ENCODE data around the gene TBXA2R.

Gene TBXA2R

DNA sequence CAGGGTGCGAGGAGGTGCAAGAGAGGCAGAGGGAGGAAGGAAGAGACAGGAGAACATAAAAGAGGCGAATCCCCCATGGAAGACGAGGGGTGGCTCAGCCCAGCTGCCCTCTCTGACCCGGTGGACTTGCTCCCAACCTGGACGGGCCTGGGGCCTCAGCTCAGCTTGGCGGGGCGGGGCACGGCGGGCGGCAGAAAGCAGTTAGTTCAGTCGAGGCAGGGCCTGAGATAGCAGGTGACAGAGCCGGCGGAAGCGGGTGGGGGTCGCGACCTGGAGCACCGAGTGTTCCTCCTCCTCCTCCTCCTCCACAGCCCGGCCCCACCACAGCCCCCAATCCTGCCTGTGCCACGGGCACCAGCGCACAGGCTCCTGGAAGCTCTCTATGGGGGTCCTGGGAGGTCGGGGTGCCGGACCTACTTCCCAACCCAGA lies 26.9 kb upstream of the TBXA2R start:
- no peak overlapping the region for H3K18ac ChIP-seq (ENCODE audit: low read length)
- no peaks in the 10 kb centered on the region for H3K79me2 ChIP-seq (ENCODE audit: control insufficient read depth, insufficient read depth, low read length, poor library complexity)
- H3K27me3 ChIP-seq (ENCODE audit: insufficient read depth, low read length), result no peaks in the 10 kb centered on the region
- H3K79me1 ChIP-seq (ENCODE audit: low read length), result no peaks in the 10 kb centered on the region
- no peak overlapping the region for H2BK12ac ChIP-seq (ENCODE audit: low read length)
- H2BK5ac ChIP-seq (ENCODE audit: low read depth, low read length, poor library complexity), result no peak overlapping the region
- H3K14ac ChIP-seq (ENCODE audit: low read length), result no peak overlapping the region
- no peak overlapping the region for H3K27ac ChIP-seq (ENCODE audit: low read depth, low read length)
- no peak overlapping the region for H4K12ac ChIP-seq (ENCODE audit: low read depth, low read length)
- H4K8ac ChIP-seq (ENCODE audit: low read depth, low read length), result no peak overlapping the region
- H3K4me3 ChIP-seq (ENCODE audit: low read depth, low read length), result no peak overlapping the region
- H2AFZ ChIP-seq (ENCODE audit: insufficient read depth, low read length, poor library complexity), result no peak overlapping the region
- no CpG with 5 or more reads among the region's 22 CpGs for WGBS (ENCODE audit: extremely low coverage, insufficient coverage, insufficient read length)
- DNase-seq, result no peak
- H3K4ac ChIP-seq (ENCODE audit: low read depth, low read length), result no peak overlapping the region
- H3K4me1 ChIP-seq (ENCODE audit: control insufficient read depth in 1 of 2, insufficient read depth in 2 of 2, low read length in 2 of 2), result no peaks in the 10 kb centered on the region
- no peak overlapping the region for H3K4me2 ChIP-seq (ENCODE audit: low read length)
- H4K91ac ChIP-seq (ENCODE audit: low read depth, low read length), result no peak overlapping the region
- no peak overlapping the region for H3K23ac ChIP-seq (ENCODE audit: low read length)
- H2BK120ac ChIP-seq (ENCODE audit: insufficient read depth, low read length, poor library complexity), result no peak overlapping the region
- H3K9me3 ChIP-seq (ENCODE audit: insufficient read depth, low read depth, low read length), result peaks cover 2% of the 10 kb centered on the region
- H3K36me3 ChIP-seq (ENCODE audit: control insufficient read depth in 1 of 2, insufficient read depth in 2 of 2, low read length in 2 of 2), result peaks cover 59% of the 10 kb centered on the region in 2 experiments
- no peak overlapping the region for H3K9ac ChIP-seq (ENCODE audit: low read length)
- H2AK5ac ChIP-seq (ENCODE audit: low read length), result no peak overlapping the region

DNA sequence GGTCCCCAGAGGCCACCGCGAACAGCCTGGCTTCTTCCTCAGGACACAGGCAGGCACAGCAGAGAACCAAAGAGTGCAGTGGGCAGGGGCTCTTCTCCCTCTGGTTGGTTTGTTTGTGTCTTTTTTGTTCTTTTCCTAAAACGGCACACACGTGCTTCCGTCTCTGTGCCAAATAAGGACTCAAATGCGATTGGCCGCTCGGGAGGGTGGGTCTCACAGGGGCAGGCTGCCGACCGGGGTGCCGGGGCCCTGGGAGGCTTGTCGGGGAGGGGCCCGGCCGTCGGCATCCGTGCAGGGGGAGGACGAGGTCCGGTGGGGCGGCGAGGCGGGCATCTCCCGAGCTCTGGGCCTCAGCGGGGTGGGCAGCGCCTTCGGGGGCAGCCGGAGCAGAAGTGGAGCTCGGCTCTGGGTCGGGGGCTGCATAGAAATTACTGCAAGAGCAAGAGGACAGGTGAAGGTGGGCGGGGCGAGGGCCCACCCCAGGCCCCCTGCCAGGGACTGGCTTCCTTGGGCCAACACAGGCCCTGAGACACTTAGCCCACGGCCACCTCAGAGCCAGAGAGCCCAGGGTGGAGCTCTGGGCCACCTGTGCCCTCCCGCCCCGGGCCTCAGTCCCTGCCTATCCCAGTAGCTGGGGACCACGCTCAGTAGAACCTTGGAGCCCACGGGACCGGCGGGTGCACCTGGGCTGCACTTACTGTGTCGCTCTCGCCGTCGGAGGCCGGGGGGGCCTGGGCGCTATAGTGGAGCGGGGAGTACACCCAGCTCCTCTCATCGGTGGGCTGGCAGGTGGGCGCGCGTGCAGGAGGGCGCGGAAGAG lies 26.3 kb upstream of the TBXA2R start:
- Histone ChIP-seq H3K4me3 (ENCODE audit: low read depth, low read length) (no peak overlapping the region), H4K12ac (ENCODE audit: low read depth, low read length) (no peak overlapping the region), H2AFZ (ENCODE audit: insufficient read depth, low read length, poor library complexity) (no peak overlapping the region), H3K18ac (ENCODE audit: low read length) (no peak overlapping the region), H3K14ac (ENCODE audit: low read length) (no peak overlapping the region), H2BK12ac (ENCODE audit: low read length) (no peak overlapping the region), H4K91ac (ENCODE audit: low read depth, low read length) (no peak overlapping the region), H3K4me2 (ENCODE audit: low read length) (no peak overlapping the region), H3K23ac (ENCODE audit: low read length) (no peak overlapping the region), H3K9ac (ENCODE audit: low read length) (no peak overlapping the region), H3K36me3 (ENCODE audit: control insufficient read depth in 1 of 2, insufficient read depth in 2 of 2, low read length in 2 of 2) (peaks cover 52 to 53% of the 10 kb centered on the region in 2 experiments), H3K27ac (ENCODE audit: low read depth, low read length) (no peak overlapping the region), H2AK5ac (ENCODE audit: low read length) (no peak overlapping the region), H3K9me3 (ENCODE audit: insufficient read depth, low read depth, low read length) (peaks cover 2% of the 10 kb centered on the region), H3K4ac (ENCODE audit: low read depth, low read length) (no peak overlapping the region), H3K4me1 (ENCODE audit: control insufficient read depth in 1 of 2, insufficient read depth in 2 of 2, low read length in 2 of 2) (no peaks in the 10 kb centered on the region), H2BK120ac (ENCODE audit: insufficient read depth, low read length, poor library complexity) (no peak overlapping the region), H3K79me1 (ENCODE audit: low read length) (no peaks in the 10 kb centered on the region), H2BK5ac (ENCODE audit: low read depth, low read length, poor library complexity) (no peak overlapping the region), H3K79me2 (ENCODE audit: control insufficient read depth, insufficient read depth, low read length, poor library complexity) (no peaks in the 10 kb centered on the region), H3K27me3 (ENCODE audit: insufficient read depth, low read length) (no peaks in the 10 kb centered on the region), H4K8ac (ENCODE audit: low read depth, low read length) (no peak overlapping the region)
- no peak for DNase-seq
- no CpG with 5 or more reads among the region's 50 CpGs for WGBS (ENCODE audit: extremely low coverage, insufficient coverage, insufficient read length)

DNA sequence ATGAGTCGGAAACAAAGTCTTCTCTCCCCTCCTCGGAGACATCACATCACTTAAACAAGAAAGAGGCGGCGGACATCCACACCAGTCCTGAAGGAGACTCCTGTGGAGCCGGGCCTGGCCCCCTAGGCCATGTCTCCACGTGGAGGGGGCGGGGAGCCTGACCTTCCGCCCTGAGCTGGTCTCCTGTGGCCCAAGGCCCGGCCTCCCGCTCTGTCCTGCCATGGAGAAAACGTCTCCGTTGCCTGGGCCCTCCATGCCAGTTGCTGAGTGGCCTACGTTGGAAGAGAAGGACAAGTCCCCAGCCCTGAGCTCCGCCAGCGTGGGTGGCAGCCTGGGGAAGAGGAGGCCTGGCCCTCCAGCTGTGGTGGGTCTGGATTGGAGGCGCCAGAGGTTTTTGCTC lies 25.4 kb upstream of the TBXA2R start:
- Histone ChIP-seq H3K18ac (ENCODE audit: low read length) (no peak overlapping the region), H3K9me3 (ENCODE audit: insufficient read depth, low read depth, low read length) (peaks cover 2% of the 10 kb centered on the region), H4K91ac (ENCODE audit: low read depth, low read length) (no peak overlapping the region), H3K23ac (ENCODE audit: low read length) (no peak overlapping the region), H3K4me2 (ENCODE audit: low read length) (no peak overlapping the region), H2BK120ac (ENCODE audit: insufficient read depth, low read length, poor library complexity) (no peak overlapping the region), H3K4ac (ENCODE audit: low read depth, low read length) (no peak overlapping the region), H2AFZ (ENCODE audit: insufficient read depth, low read length, poor library complexity) (no peak overlapping the region), H3K36me3 (ENCODE audit: control insufficient read depth in 1 of 2, insufficient read depth in 2 of 2, low read length in 2 of 2) (peaks cover 45 to 46% of the 10 kb centered on the region in 2 experiments), H3K79me1 (ENCODE audit: low read length) (no peaks in the 10 kb centered on the region), H3K79me2 (ENCODE audit: control insufficient read depth, insufficient read depth, low read length, poor library complexity) (no peaks in the 10 kb centered on the region), H4K12ac (ENCODE audit: low read depth, low read length) (no peak overlapping the region), H3K14ac (ENCODE audit: low read length) (no peak overlapping the region), H3K9ac (ENCODE audit: low read length) (no peak overlapping the region), H2AK5ac (ENCODE audit: low read length) (no peak overlapping the region), H3K27me3 (ENCODE audit: insufficient read depth, low read length) (no peaks in the 10 kb centered on the region), H3K4me3 (ENCODE audit: low read depth, low read length) (no peak overlapping the region), H2BK5ac (ENCODE audit: low read depth, low read length, poor library complexity) (no peak overlapping the region), H3K27ac (ENCODE audit: low read depth, low read length) (no peak overlapping the region), H2BK12ac (ENCODE audit: low read length) (no peak overlapping the region), H4K8ac (ENCODE audit: low read depth, low read length) (no peak overlapping the region), H3K4me1 (ENCODE audit: control insufficient read depth in 1 of 2, insufficient read depth in 2 of 2, low read length in 2 of 2) (peaks cover 0 to 2% of the 10 kb centered on the region in 2 experiments)
- no CpG with 5 or more reads among the region's 16 CpGs for WGBS (ENCODE audit: extremely low coverage, insufficient coverage, insufficient read length)
- DNase-seq, result no peak

DNA sequence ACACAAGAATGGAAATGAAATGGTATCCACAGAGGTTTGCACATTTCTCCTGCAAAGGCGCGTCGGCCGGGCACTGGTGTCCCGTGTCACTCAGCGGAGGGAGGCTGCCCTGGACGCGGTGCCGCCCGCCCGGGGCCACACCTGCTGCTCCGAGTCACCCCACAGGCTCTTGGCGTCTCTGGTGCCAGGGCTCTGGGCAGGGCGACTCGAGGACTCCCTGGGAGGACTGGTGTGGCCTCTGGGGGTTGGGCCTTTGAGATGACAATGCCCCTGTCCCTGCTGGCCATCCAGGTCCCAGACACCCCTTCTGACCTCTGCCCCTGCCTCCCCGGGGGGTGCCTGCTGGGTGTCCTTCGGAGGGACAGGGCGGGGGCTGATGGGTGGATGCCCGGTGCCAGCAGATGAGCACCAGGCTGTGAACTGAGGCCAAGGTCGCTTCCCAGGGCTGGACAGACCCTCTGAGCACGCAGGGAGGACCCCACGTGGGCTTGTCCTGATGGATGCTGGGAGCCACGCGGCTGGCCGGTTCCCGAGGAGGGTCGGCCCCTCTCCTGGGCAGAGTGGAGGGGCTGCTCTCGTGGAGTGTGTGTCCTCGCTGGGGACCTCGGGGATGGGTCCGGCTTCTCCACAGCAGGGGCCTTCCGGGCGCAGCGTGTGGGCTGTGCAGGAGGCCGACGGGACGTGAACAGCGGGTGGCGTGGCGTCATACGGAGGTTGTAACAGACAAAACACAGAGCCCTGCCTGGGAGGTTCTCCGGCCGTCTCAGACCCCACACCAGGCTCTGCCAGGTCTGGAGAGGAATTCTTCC lies 24.6 kb upstream of the TBXA2R start:
- H3K14ac ChIP-seq (ENCODE audit: low read length), result no peak overlapping the region
- peaks cover 0 to 2% of the 10 kb centered on the region in 2 experiments for H3K4me1 ChIP-seq (ENCODE audit: control insufficient read depth in 1 of 2, insufficient read depth in 2 of 2, low read length in 2 of 2)
- H2BK120ac ChIP-seq (ENCODE audit: insufficient read depth, low read length, poor library complexity), result no peak overlapping the region
- H3K4me3 ChIP-seq (ENCODE audit: low read depth, low read length), result no peak overlapping the region
- H3K36me3 ChIP-seq (ENCODE audit: control insufficient read depth in 1 of 2, insufficient read depth in 2 of 2, low read length in 2 of 2), result peaks cover 38 to 39% of the 10 kb centered on the region in 2 experiments
- no peak overlapping the region for H3K23ac ChIP-seq (ENCODE audit: low read length)
- H4K12ac ChIP-seq (ENCODE audit: low read depth, low read length), result no peak overlapping the region
- H4K8ac ChIP-seq (ENCODE audit: low read depth, low read length), result no peak overlapping the region
- H2AK5ac ChIP-seq (ENCODE audit: low read length), result no peak overlapping the region
- no peak overlapping the region for H2BK5ac ChIP-seq (ENCODE audit: low read depth, low read length, poor library complexity)
- H3K18ac ChIP-seq (ENCODE audit: low read length), result no peak overlapping the region
- no peaks in the 10 kb centered on the region for H3K27me3 ChIP-seq (ENCODE audit: insufficient read depth, low read length)
- no peak for DNase-seq
- no peak overlapping the region for H3K4me2 ChIP-seq (ENCODE audit: low read length)
- H3K9me3 ChIP-seq (ENCODE audit: insufficient read depth, low read depth, low read length), result peaks cover 2% of the 10 kb centered on the region
- H3K9ac ChIP-seq (ENCODE audit: low read length), result no peak overlapping the region
- WGBS (ENCODE audit: extremely low coverage, insufficient coverage, insufficient read length), result no CpG with 5 or more reads among the region's 43 CpGs
- peaks cover 2% of the 10 kb centered on the region for H3K79me2 ChIP-seq (ENCODE audit: control insufficient read depth, insufficient read depth, low read length, poor library complexity)
- no peak overlapping the region for H2AFZ ChIP-seq (ENCODE audit: insufficient read depth, low read length, poor library complexity)
- no peak overlapping the region for H3K4ac ChIP-seq (ENCODE audit: low read depth, low read length)
- no peak overlapping the region for H4K91ac ChIP-seq (ENCODE audit: low read depth, low read length)
- no peak overlapping the region for H3K27ac ChIP-seq (ENCODE audit: low read depth, low read length)
- peaks cover 5% of the 10 kb centered on the region for H3K79me1 ChIP-seq (ENCODE audit: low read length)
- H2BK12ac ChIP-seq (ENCODE audit: low read length), result no peak overlapping the region
